ENCODE measurements around the gene NTNG2. TPM values are rescaled to one million over a fixed set of nuclear protein-coding genes. Genes with fewer than 3 reads are reported as not detected.

NTNG2 gene
- polyA plus RNA-seq, 4 donors = 0.33 to 0.50 (median 0.38) TPM

DNA sequence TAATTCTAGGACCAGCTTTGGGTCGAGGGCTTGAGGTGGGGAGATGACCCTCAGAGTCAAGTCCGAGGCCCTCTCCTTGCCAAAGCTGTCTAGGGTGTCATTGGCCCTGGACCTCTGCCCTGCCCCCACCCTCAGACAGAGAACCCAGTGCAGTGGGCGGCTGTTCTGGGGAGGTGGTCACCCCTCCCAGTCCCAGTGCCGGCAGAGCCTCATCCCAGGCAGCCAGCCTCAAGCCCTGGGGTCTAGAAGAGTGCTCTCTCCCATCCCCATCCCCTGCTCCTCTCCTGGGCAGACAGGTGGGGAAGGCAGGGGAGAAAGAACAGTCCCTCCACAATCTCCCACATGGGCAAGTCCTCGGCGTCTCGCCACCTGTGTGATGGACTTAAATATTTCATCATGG lies 7.0 kb downstream of the NTNG2 start:
- no peak for DNase-seq (ENCODE audit: low read depth in 4 of 4, low spot score in 3 of 4)

- no peak for DNase-seq (ENCODE audit: low read depth in 4 of 4, low spot score in 3 of 4)
These were observed 8.0 kb downstream of the NTNG2 start for GRCh38 chr9:132169672-132170392.

GRCh38 chr9:132171702-132172101 lies 9.8 kb downstream of the NTNG2 start:
- DNase-seq (ENCODE audit: low read depth in 4 of 4, low spot score in 3 of 4) = no peak

DNA sequence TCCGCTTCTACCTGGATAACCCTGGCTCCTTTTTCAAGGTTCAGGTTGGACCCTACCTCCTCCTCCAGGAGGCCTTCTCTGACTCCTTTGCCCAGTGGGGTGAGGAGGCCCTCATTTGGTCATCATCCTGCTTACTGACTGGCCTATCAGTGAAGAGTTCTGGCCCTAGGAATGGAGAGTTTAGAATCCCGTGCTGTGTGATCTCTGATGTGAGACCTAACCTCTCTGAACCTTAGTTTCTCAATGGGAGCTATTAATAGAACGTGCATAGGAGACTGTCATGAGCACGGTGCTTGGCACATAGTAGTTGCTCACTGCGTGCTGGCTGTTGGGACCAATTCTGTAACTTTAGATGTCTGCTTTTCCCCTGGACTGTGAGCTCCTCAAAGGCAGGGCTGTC lies 10.3 kb downstream of the NTNG2 start:
- DNase-seq (ENCODE audit: low read depth in 4 of 4, low spot score in 3 of 4) = no peak

- no peak for DNase-seq (ENCODE audit: low read depth in 4 of 4, low spot score in 3 of 4)
These were observed 13.6 kb downstream of the NTNG2 start for GRCh38 chr9:132175431-132175830.

GRCh38 chr9:132176338-132176737 lies 14.5 kb downstream of the NTNG2 start:
- no peak for DNase-seq (ENCODE audit: low read depth in 4 of 4, low spot score in 3 of 4)

DNA sequence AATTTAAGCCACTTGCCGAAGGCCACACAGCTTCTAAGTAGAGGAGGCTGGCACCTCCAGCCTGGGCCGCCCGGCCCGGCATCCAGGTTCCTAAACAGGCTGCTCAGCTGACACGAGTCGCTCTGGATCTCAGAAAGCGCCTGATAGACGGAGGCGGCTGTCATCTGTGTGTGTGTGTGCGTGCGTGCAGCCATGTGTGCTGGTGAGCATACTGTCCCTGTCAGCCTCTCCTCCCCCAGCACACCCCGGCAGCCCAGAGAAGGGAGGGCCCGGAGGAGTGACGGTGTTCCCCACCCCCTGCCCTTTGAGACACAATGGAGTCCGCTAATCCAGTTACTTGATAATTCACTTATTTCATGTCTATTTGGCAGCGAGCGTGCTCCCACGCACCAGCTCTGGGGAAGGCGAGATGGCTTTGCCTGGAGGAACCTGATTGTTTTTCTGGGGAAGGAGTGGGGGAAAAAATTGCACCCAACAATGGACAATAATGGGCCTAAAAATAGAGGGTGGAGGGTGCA lies 20.0 kb downstream of the NTNG2 start:
- DNase-seq (ENCODE audit: low read depth in 4 of 4, low spot score in 3 of 4) = peak in 1 of 4 donors; percentile 74

GRCh38 chr9:132182314-132183091 lies 20.6 kb downstream of the NTNG2 start:
- DNase-seq (ENCODE audit: low read depth in 4 of 4, low spot score in 3 of 4) = no peak

GRCh38 chr9:132183134-132183533 lies 21.3 kb downstream of the NTNG2 start:
- DNase-seq (ENCODE audit: low read depth in 4 of 4, low spot score in 3 of 4) = no peak

DNA sequence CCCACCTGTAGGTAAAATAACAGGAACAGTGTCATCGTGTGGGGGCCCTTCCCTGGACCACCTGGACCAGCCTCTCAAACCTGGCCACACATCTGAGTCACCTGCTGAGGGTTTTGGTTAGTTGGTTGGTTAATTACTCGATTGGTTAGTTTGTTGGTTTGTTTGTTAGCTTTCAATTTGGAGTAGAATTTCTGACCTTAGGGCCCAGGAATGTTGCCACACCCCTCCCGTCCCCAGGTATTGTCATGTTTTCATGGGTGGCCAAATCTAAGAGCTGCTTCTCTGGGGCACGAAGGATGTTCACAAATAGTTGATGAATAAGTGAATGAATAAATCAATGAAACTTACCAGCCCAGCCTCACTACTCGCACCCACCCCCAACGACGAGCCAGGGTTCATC lies 21.9 kb downstream of the NTNG2 start:
- no peak for DNase-seq (ENCODE audit: low read depth in 4 of 4, low spot score in 3 of 4)

- DNase-seq (ENCODE audit: low read depth in 4 of 4, low spot score in 3 of 4) = no peak
These were observed 22.3 kb downstream of the NTNG2 start for GRCh38 chr9:132184124-132184523.

DNA sequence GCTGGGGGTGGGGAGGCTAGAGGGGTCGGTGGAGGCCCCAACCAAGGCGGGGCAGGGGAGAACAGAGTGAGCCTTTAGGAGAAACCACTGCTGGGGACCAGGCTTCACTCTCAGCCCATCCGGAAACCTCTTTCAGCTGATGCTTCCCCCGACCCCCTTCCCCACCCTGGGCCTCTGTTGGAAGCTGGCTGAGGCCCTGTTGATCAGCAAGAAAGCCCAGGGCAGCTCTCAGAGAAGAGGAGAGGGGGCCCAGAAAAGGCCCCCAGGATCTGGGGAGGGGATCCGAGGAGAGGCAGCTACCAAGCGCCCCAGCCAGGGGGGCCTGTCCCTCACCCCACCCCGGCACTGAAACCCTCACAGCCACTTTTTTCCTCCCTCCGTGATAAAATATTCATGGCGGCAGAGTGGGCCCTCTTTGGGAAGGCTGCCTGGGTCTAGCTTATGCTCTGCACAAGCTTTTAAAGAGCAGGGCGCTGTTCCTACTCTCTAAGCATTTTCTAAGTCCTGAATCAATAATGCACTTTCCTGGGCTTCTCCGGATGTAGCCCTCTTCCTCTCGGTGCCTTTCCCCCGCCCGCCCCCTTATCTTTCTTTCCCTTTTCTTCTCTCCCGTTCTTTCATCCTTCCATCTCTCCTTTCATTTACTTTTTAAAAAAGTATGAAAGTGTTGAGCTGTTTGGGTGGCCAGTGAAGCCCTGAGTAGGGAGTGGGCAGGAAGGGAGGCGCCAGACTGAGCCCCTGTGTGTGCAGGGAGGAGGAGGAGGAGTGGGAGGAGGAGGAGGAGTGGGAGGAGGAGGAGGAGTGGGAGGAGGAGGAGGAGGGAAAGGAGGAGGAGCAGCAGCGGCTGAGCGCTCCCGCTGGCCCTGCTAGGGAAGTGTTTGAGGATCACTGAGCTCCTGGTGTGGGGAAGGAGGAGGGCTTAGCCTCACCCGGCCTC lies 23.5 kb downstream of the NTNG2 start:
- DNase-seq (ENCODE audit: low read depth in 4 of 4, low spot score in 3 of 4) = no peak

DNA sequence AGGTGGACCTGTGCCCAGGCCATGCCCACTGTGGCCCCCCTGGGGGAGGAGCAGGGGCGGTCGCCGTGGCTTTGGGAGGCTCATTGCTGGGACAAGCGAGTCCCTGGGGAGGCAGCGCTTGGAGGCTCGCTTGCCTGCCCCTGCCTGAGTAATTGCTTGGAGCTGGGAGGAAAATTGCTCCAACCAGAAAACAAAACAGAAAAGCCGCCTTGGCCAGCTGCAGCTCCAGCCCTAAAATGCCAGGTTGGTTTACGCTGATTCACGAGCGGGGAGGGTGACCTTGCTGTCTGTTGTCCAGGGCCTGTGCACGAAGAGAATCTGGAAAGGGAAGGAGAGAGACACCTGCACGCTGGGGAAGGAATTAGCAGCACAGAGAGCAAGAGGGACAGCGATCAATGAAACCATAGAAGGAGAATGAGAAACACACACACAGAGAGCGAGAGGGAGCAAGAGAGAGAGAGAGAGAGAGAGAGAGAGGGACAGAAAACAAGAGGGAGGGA lies 25.3 kb downstream of the NTNG2 start:
- DNase-seq (ENCODE audit: low read depth in 4 of 4, low spot score in 3 of 4) = no peak

GRCh38 chr9:132190966-132191365 lies 29.1 kb downstream of the NTNG2 start:
- no peak for DNase-seq (ENCODE audit: low read depth in 4 of 4, low spot score in 3 of 4)

DNA sequence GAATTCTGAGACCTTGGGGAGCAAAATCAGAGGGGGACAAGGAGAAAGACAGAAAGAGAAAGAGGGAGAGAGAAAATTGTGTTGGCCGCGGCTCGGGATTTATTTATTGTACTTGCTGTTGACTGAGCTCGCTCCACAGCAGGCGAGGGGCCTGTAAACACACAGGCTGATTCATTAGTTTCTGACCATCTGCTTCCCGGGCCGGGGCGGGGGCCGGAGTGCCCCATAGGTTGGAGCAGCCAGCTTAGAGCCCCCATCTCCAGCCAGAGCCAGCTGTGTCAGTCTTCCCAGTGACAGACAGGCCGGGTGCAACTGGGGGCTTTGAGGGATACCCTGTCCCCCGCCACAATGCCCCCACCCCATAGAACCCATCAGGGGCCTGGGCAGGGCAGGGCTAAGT lies 30.9 kb downstream of the NTNG2 start:
- DNase-seq (ENCODE audit: low read depth in 4 of 4, low spot score in 3 of 4) = no peak

- no peak for DNase-seq (ENCODE audit: low read depth in 4 of 4, low spot score in 3 of 4)
These were observed 31.6 kb downstream of the NTNG2 start for GRCh38 chr9:132193227-132194124.

DNA sequence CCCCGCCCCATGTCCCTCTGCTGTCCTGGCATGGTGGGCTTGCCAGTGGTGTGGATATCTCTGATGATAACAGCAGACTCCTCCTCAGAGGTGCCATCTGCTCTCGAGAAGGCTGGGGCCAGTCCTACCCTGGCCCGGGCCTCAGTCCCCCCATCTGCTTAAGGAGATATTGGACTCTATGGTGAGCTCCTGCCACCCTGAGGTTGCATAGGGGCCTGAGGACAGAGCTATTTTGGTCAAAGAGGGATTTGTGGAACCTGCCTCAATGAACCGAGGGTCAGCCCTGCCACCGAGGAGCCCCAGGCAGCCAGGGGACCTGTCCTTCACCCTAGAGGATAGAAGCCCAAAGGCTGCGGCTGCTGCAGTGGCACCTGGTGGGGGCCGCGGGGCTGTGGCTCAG lies 32.6 kb downstream of the NTNG2 start:
- DNase-seq (ENCODE audit: low read depth in 4 of 4, low spot score in 3 of 4) = no peak

GRCh38 chr9:132197315-132197714 lies 35.5 kb downstream of the NTNG2 start:
- DNase-seq (ENCODE audit: low read depth in 4 of 4, low spot score in 3 of 4) = no peak

GRCh38 chr9:132197856-132198550 lies 36.1 kb downstream of the NTNG2 start:
- no peak for DNase-seq (ENCODE audit: low read depth in 4 of 4, low spot score in 3 of 4)

Data from left renal pelvis (tissue), 4 donors.